Cardiac muscle cell (in vitro differentiated cells and primary cell): ENCODE data around the gene WNK3. TPM values are rescaled to one million over a fixed set of nuclear protein-coding genes. Genes with fewer than 3 reads are reported as not detected.

Experiments used
- DNase-seq, 2 donors: peaks; one replicate each; pipeline versions ENCODE4 v3.0.0 to v3.0.0-alpha.2; 2010 to 2017; ENCODE audit warnings: low read depth in 1 of 2, low spot score in 1 of 2
- H3K27ac ChIP-seq: fragments of 200-600 bp; sonication (generic); 2 replicates; pipeline ENCODE4 v1.5.1; 2016
- H3K27me3 ChIP-seq: fragments of 200-600 bp; sonication (generic); 2 replicates; pipeline ENCODE4 v1.6.0; 2016; ENCODE audit warnings: control low read depth
- H3K36me3 ChIP-seq: fragments of 200-600 bp; sonication (generic); 2 replicates; pipeline ENCODE4 v1.5.1; 2016; ENCODE audit warnings: control low read depth
- H3K4me1 ChIP-seq: fragments of 200-600 bp; sonication (generic); 2 replicates; pipeline ENCODE4 v1.8.1; 2017; ENCODE audit warnings: low read depth, mild to moderate bottlenecking, mixed run types
- H3K4me3 ChIP-seq: fragments of 200-600 bp; sonication (generic); 2 replicates; pipeline ENCODE4 v1.5.1; 2016; ENCODE audit warnings: mild to moderate bottlenecking
- H3K9me3 ChIP-seq: fragments of 200-600 bp; sonication (generic); 2 replicates; pipeline ENCODE4 v1.5.1; 2017; ENCODE audit warnings: low read depth, mild to moderate bottlenecking, control low read depth
- CTCF ChIP-seq: IDR thresholded peaks from 2 replicates; pipeline ENCODE4 v1.5.1; 2012; ENCODE audit warnings: low read depth, mild to moderate bottlenecking, low read length
- polyA plus RNA-seq: library from polyadenylated mRNA; unstranded; fragments of >200 nt; fragmentation: Nextera tagmentation; extraction: Ambion mirVana; gene quantifications from 2 replicates; pipeline ENCODE4 v1.2.1, GENCODE V29; 2016
- total RNA-seq: library from RNA; depleted of rRNA; stranded (reverse); fragments of >200 nt; gene quantifications from 2 replicates; pipeline ENCODE4 v1.2.3, GENCODE V29; 2016

WNK3 gene
- total and polyA plus RNA-seq, 2 experiments from 2014 or later, result 5.6 to 8.3 TPM

DNA sequence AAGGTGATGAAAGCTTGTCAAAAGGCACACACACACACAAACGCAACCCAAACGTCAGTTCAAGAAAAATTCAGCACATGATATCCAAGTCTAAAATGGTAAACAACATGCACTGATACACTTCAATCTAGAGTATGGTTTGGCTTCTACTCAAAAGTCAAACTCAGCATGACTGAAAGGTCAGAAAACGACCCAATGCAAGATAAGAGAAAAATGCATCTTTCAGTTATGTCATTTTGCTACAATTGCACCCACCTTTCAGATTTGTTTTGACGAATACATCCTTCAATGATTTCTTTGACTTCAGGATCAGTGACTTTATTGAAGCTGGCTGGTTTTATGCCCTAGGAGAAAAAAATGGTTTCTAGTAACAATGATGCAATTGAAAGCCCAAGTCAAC is 56.3 kb downstream of the WNK3 start:
- Histone ChIP-seq H3K27me3 (no peaks in the 10 kb centered on the region), H3K9me3 (no peaks in the 10 kb centered on the region), H3K27ac (no peak overlapping the region), H3K36me3 (no peaks in the 10 kb centered on the region), H3K4me3 (no peak overlapping the region), H3K4me1 (no peaks in the 10 kb centered on the region)
- DNase-seq, result no peak
- no peak for TF ChIP-seq CTCF

GRCh38 chrX:54294306-54294705 is 63.5 kb downstream of the WNK3 start:
- Histone ChIP-seq H3K36me3 (no peaks in the 10 kb centered on the region), H3K27ac (no peak overlapping the region), H3K4me1 (no peaks in the 10 kb centered on the region), H3K9me3 (no peaks in the 10 kb centered on the region), H3K27me3 (no peaks in the 10 kb centered on the region), H3K4me3 (no peak overlapping the region)
- no peak for DNase-seq
- no peak for TF ChIP-seq CTCF

GRCh38 chrX:54292755-54293154 is 65.1 kb downstream of the WNK3 start:
- Histone ChIP-seq H3K27ac (no peak overlapping the region), H3K4me1 (no peaks in the 10 kb centered on the region), H3K36me3 (no peaks in the 10 kb centered on the region), H3K4me3 (no peak overlapping the region), H3K27me3 (no peaks in the 10 kb centered on the region), H3K9me3 (no peaks in the 10 kb centered on the region)
- DNase-seq, result no peak
- no peak for TF ChIP-seq CTCF

DNA sequence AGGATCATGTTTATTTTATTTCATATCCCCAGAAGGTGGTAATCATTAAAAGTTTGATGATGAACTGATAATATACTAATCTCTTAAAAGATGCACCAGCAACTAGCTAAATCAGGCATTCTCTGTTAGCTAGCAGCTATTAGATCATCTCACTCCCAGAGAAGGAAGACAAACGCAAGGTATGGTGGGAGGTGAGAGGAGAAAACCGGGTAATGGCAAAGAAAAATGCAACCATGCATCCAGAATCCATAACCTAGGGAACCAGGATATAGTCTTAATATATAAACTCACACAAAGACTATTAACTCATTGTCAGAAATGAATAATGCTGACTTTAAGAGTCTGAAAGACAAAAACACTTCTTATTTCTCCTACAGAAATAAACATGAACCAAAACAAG is 66.1 kb downstream of the WNK3 start:
- Histone ChIP-seq H3K4me1 (no peaks in the 10 kb centered on the region), H3K27ac (no peak overlapping the region), H3K4me3 (no peak overlapping the region), H3K9me3 (no peaks in the 10 kb centered on the region), H3K27me3 (no peaks in the 10 kb centered on the region), H3K36me3 (no peaks in the 10 kb centered on the region)
- DNase-seq, result no peak
- TF ChIP-seq CTCF, result no peak

- no peak for DNase-seq
- Histone ChIP-seq H3K4me1 (no peaks in the 10 kb centered on the region), H3K27ac (no peak overlapping the region), H3K27me3 (no peaks in the 10 kb centered on the region), H3K9me3 (no peaks in the 10 kb centered on the region), H3K4me3 (no peak overlapping the region), H3K36me3 (no peaks in the 10 kb centered on the region)
- no peak for TF ChIP-seq CTCF
These were observed 68.9 kb downstream of the WNK3 start for GRCh38 chrX:54288968-54289367.

DNA sequence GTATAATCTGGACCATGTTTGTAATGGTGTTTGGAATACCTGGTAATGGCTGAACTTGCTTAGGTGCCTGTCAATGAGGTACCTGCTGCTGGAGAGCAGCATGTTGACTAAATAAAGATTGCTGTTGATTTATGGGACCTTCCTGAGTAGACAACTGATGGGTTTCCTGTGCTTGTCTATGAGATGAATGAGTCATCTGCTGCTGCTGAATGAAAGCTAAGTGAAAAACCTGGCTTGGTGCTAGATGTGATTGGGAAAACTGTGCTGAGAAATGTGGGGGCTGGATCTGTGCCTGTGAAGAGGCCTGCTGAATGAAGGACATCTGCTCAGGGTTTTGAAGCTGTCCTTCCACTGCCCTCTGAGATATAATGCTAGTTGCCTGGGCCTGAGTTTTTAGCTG is 69.6 kb downstream of the WNK3 start:
- no peaks in the 10 kb centered on the region for H3K36me3 ChIP-seq
- no peaks in the 10 kb centered on the region for H3K4me1 ChIP-seq
- no peak overlapping the region for H3K4me3 ChIP-seq
- H3K9me3 ChIP-seq, result no peaks in the 10 kb centered on the region
- no peak overlapping the region for H3K27ac ChIP-seq
- peak in 1 of 2 donors; percentile 16 for DNase-seq
- no peaks in the 10 kb centered on the region for H3K27me3 ChIP-seq
- TF ChIP-seq CTCF, result no peak
